ENCODE measurements around the gene OSBPL6.
"Not testable (repeated sequence)": the region's sequence is repeated elsewhere in the genome, so short reads cannot be mapped to it uniquely, and the experiment has no call there.

Gene OSBPL6

DNA sequence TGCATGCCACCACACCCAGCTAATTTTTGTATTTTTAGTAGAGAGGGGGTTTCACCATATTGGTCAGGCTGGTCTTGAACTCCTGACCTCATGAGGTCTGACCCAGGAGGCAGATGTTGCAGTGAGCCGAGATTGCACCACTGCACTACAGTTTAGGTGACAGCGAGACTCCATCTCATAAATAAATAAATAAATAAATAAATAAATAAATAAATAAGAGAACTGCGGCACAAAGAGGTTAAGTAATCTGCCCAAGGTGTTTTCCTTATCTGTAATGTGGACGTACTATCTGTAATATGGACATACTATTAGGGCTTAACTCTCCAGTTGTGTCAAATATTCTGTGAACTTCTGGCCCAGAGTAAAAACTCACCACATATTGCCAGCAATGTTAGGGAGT, 4.1 kb downstream of the OSBPL6 start:
- DNase-seq (ENCODE audit: low spot score): not testable (repeated sequence)

DNA sequence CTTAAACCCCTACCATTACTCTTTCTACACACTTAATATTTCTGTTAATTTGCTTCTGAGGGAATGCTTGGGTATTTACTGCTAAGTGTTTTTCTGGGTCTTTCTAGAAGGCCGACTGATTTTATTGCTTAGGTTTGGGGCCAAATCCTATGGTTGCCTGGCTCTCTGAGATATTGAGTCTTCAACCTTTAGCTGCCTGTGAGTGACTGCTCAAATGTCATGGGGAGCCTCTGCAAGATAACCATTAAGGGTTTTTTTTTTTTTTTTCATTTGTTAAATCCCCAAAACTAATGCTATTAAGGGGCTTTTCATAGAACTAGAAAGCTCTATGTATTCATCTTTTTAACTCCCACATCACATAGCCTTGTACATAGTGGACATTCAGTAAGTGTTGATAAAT, 5.0 kb downstream of the OSBPL6 start:
- DNase-seq (ENCODE audit: low spot score): no peak

DNA sequence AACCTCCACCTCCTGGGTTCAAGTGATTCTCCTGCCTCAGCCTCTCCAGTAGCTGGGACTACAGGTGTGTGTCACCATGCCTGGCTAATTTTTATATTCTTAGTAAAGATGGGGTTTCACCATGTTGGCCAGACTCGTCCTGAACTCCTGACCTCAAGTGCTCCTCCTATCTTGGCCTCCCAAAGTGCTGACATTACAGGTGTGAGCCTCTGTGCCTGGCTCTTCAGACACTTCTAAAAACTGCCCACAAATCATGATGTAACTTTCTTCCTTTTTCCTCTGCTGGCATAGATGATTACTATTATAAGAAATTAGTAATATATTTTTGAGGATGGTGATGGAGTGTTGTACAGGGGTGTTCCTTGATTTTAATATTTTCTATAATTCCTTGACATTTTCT, 6.0 kb downstream of the OSBPL6 start:
- no peak for DNase-seq (ENCODE audit: low spot score)

DNA sequence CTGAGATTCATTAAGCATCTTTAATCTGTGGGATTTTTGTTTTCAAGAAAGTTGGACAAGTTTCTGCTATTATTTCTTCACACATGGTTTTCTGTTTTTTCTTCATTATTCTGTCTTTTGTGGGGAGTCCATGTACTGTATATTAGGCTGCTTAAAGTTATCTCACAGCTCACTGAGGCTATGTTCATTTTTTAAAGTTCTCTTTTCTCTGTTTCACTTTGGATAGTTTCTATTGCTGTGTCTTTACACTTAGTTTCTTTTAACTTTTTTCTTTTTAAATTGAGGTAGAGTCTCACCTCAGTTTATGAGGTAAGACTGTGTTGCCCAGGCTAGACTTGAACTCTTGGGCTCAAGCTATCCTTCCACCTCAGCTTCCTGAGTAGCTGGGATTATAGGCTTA, 8.6 kb downstream of the OSBPL6 start:
- DNase-seq (ENCODE audit: low spot score): no peak

DNA sequence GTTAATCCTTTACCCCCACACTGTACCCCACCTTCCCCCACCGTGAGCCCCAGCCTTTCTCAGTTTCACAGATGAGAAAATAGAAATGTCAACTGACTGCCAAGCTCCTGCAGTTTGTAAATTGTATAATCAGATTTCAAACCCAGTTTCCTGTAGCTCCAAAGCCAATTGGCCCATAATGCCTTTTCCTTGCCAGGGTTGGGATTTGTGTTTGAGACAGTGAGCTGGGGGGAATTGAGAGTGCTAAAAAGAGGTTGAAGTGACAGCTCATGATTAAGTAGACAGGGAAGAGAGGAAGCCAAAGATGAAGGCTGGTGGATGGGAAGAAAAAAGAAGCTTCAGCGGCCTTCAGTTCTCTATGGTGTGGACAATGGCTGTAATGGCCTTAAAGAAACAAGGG, 10.7 kb downstream of the OSBPL6 start:
- DNase-seq (ENCODE audit: low spot score): no peak

DNA sequence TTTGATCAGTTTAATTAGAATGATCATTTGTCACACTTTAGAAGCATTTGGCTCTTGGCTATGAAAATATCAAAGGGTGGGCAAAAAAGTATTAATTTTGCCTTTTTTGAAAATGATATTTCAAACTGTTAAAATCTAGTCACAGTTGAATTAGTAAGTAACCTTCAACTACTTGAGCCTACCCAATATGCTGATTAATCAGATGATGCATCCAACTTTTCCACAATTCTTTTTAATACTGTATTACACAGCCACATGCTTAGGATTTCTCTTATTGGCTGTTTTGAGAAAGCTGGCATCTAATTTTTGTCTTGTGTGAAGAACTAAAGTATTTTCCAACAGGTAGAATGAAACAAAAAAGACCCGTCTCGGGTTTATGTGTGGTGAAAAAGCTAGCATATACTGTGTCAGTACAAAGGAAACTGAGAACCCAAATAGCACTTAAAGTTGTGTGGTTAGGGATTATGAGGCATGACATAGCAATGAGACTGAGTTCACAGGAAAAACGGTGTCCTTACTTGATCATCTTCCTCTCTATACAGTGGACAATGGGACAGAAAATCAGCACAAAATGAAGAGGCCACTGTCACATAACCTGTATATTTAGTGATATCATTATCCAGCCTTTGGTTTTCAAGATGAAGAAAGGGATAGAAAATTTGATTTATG, 11.7 kb downstream of the OSBPL6 start:
- no peak for DNase-seq (ENCODE audit: low spot score)

DNA sequence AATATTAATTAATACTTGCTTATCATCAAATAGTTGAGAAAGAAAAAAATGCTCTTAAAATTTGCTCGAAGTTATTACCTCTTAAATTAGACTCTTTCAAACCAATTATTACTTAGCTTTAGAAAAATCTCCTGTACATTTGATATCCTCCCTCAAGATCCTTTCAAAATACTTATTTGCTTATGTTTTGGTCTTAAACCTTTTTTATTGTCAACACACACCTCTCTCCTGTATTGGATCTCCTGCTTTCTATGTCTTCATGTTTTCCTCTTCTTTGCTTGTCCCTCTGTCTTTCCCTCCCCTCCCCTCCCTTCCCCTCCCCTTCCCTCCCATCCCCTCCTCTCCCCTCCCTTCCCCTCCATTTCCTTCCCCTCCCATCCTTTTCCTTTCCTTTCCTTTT, 14.0 kb downstream of the OSBPL6 start:
- no peak for DNase-seq (ENCODE audit: low spot score)

DNA sequence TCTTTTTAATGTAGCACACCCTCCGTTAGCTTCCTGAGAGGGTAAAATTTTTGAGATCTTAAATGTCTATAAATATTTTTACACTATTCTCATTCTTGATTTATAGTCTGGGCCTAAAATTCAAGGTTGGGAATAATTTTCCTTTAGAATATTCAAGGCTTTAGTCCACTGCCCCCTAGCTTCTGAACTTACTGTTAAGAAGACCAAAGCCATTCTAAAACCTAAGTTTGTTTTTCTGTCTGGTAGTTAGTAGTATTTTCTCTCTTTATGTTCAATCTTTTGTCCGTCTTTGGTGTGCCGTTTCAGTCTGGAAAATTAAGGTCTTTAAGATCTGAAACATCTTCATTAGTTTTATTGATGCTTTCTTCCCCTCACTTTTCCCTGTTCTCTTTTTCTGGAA, 14.5 kb downstream of the OSBPL6 start:
- DNase-seq (ENCODE audit: low spot score): no peak

DNA sequence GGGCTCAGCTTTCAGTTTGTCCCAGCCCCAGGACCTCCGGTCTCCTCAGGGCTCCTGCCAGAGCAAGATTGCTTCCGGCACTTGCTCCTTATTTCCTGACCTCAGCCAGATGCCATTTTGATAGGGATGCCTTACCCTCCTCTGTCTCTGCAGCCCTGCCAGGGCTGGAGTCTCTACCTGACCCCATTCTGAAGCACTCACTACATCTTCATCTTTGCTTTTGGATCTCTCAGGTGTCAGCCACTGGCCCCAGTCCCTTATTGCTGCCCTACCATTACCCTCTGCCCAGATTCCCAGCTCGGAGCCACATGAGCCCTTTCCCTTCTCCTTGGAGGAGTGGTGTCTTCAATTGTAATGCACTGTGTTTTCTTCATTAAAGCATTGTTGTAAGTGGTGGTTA, 17.1 kb downstream of the OSBPL6 start:
- DNase-seq (ENCODE audit: low spot score): no peak

DNA sequence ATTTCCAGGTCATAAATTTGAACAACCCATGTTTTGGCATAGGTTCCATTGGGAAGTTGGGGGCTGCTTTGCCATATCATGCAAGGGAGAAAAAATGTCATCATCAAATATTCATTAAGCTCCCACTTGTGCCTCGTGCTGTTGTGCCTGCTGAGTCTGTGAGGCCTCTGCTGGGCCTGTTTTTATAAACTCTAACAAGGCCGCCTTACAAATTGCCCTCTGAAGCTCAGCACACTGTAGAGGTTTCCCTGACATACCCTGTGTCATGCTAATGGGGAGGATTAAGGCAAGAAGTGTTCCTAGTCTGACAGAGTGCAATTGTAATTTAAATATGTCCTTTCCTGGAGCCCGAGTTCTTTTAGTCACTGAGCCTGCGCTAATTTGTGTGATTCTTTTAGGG, 17.6 kb downstream of the OSBPL6 start:
- DNase-seq (ENCODE audit: low spot score): no peak

DNA sequence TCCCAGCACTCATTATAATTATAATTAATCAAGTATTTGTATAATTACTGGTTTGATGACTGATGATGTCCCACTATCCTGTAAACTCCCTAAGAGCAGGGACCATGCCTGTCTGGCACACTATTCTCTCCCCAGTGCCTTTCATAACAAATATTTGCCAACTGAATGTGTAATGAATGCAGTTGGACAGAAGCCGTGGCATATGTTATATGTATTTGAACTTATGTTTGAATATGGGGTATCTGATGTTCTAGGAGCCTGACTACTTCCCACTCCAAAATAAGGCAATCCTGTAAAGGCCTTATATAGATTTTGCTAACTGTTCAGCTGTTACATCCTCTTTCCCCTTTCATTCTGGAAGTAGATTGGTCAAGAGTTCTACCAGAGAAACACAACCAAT, 19.7 kb downstream of the OSBPL6 start:
- DNase-seq (ENCODE audit: low spot score): no peak

DNA sequence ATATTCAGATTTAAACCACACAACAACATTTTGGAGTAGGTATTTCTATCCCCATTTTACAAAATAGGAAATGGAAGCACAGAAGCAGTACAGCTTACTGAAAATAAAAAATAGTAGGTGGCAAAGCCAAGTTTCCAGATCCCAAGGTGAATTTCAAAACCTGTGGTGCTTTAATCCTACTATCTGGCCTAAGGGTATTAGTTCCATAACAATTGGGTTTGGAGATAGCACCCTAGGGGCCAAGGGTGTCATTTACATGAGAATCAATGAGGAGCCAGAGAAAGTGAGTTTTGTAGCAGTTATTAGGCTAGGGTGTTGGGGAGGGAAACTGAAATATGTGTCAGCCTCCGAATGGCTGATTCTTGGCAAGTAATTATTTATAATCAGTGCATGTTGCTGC, 24.9 kb downstream of the OSBPL6 start:
- no peak for DNase-seq (ENCODE audit: low spot score)

DNA sequence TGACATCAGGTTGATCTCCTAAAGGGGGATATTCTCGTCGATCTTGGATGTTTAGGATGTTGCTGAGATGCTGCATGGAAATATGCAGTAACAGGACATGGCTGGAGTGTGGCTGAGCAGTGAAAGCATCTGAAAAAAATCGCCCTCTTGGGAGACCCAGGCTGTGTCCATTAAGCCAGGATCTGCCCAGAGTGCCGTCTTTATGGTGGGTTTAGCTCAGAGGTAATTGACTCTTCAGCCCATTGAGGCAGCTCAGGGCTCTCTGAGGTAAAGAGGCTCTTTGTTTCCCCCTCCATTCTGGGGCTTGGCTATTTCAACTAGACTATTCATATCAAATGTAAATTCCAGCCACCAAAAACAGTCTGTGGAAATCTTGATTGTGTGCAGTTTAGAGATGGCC, 26.5 kb downstream of the OSBPL6 start:
- no peak for DNase-seq (ENCODE audit: low spot score)

DNA sequence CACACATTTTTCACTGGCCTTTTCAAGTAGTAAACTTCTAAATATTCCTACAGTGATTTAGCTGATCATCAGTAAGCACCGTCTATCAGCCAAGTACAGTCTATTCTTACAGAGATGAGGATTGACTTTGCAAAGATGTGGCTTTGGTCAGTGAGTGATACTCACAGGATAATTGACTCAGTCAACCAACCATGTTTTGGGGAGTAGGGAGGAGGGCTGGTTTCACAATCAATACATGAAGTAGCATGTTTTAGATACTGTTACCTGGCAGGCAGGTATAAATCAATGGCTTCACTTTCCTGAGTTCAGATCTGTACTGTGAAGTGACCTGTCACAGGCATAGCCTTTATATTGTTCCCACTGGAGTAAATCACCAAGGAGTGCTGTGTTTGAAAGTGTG, 27.2 kb downstream of the OSBPL6 start:
- no peak for DNase-seq (ENCODE audit: low spot score)

DNA sequence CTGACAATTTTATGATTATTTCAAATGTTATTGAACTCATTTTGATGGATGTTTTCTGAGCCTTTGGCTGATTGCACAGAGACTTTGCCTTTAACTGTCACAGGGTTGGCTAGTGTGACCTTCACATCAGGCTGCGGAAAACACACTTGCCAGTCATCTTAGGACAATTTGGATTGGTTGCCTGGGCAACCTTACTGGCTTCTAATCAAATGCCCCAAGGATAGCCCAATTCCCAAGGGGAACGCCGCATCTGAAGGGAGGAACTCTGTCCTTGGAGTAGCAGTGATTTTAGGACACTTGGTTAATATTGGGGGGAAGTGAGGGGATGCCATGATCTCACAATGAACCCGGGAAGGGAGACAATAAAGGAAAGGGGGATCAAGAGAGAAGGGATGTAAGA, 29.5 kb downstream of the OSBPL6 start:
- no peak for DNase-seq (ENCODE audit: low spot score)

DNA sequence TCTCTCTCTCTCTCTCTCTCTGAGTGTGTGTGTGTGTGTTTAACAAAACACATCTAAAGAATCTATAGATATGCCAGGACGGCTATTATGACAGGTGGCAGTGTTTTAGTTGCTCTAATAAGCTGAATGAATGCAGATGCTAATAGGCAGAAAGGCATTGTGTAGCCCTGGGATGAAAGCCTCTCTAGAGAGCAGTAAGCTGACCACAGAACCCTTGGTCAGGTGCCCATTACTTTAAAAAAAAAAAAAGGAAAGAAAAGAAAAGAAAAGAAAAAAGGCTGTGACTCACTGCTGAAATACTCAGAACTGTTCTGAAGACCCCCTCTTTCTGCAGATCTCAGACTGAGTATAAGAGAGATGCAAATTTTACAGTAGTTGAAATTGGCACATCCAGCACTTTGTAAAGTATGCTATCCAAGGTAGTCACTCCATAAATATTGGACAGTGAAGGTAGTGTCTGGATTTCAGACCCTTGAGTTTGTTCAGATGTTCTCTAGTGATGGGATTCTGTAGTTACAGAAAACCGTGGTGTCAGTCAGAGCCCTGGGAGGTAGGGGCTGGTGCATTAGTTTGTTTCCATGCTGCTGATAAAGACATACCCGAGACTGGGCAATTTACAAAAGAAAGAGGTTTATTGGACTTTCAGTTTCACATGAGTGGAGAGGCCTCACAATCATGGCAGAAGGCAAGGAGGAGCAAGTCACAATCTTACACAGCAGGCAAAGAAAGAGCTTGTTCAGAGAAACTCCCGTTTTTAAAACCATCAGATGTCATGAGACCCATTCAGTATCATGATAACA, 30.9 kb downstream of the OSBPL6 start:
- DNase-seq (ENCODE audit: low spot score): no peak

DNA sequence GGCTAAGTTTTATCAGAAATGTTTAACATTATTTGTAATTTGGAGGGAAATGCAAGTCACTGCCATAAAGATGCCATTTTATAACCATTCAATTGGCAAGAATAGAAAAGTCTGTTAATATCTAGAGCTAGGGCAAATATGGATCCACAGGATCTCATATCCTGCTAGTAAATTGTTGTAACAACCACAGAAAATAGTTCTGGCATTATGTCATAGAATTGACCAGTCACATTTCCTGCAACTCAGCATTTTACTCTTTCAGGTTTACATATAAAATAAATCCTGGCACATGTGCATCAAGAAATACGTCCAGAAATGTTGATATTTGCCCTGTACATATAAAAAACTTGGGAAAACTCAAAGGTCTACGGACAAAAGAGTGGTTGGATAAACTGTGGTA, 32.9 kb downstream of the OSBPL6 start:
- no peak for DNase-seq (ENCODE audit: low spot score)

DNA sequence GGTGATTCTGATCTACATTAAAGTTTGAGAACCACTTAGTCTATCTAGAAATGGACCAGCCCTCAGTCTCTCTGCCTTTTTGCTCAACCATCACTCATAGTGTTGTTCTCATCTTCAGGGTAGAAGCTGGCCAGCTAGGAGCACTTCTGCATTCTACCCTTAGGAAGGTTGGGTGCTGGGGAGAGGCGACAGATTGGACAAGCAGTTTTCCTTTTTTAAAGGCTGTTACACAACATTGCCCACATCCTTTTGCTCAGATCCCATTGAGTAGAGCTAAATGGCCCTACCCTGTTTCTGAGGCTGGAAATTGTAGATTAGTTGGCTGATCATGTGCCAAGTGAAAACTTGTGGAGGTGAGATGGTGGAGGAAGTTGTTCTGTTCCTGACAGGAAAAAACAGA, 35.6 kb downstream of the OSBPL6 start:
- no peak for DNase-seq (ENCODE audit: low spot score)

DNA sequence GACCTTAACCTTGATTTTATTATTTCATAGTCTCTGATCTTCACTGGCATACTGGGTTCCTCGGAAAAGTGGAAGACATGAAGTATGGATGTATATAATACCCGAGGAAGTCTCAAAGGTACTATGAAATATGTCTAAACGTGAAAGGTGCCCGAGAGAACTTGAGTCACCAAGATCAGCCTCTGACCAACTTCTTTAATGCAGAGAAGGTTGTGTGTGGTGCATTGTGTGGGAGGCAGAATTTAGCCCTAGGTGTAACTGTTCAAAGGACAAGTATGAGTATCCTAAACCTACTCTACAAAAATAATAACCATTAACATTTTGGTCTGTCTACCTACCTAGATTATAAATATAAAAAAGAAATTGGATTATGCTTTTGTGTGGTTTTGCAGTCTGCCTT, 36.1 kb downstream of the OSBPL6 start:
- DNase-seq (ENCODE audit: low spot score): no peak

DNA sequence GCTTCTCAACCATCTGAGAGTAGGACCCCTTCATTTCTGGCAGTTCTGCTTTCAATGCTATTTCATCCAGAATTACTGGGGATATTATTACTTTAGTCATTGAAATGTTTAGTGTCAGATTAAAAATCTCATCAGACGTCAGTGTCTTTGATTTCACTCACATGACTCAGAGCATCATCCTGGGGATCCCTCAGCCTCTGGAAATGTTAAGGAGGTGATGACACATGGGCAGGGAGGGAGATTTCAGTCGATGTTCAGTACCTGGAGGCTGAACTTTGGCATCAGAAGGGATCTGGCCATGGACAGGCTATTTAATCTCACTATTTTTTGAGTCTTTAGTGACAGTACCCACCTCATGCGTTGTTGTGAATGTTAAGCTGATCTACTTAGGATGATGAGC, 39.1 kb downstream of the OSBPL6 start:
- DNase-seq (ENCODE audit: low spot score): no peak

DNA sequence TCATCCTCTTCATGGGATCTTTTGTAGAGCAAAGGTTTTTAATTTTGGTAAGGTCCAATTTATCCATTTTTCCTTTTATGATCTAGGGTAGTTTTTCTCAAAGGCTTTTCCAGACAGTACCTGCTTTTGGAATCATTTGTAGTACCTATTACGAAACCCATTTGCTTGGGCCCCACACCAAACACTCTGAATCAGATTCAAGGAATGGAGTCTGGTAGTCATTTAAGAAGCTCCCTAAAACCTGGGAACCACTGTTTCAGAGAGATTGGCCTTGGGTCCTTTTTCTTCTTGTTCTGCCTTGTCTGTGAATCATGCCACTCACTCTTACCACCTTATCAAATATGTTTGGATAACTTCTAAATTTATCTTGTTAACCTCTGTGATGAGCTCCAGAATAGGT, 40.3 kb downstream of the OSBPL6 start:
- DNase-seq (ENCODE audit: low spot score): no peak

DNA sequence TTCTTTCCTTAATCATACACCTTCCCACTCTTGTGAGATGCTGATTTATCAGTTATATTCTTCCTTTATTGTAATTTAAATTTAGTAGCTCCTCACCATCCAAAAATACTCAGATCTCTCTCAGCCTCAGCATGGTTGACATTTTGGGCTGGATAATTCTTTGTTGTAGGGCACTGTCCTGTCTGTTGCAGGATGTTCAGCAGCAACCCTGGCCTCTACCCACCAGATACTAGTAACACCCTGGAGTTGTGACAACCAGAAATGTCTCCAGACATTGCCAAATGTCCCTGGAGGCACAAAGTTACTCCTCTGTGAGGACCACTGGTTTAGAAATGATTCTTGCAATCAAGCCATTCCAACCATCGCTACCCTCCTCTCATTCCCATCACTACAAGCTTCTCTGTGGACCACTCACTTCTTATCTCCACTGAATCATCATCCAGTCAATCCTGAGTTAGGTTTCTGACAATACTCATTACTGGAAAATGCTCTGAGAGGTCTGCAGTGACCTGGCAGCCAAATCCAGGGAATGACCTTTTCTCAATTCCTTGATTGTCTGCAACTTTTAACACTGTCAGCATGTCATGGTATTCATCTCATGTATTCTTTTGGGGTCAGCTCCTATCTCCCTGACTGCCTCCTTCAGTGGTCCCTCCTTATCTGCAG, 43.3 kb downstream of the OSBPL6 start:
- DNase-seq (ENCODE audit: low spot score): no peak

DNA sequence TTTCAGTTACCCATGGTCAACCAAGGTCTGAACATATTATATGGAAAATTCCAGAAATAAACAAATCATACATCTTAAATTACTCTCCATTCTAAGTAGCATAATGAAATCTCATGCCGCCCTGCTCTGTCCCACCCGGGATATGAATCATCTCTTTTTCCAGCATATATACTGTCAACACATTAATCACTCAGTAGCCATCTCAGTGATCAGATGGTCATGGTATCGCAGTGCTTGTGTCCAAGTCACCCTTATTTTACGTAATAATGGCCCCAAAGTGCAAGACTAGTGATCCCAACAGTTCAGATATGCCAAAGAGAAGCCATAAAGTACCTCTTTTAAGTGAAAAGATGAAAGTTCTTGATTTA, 43.8 kb downstream of the OSBPL6 start:
- DNase-seq (ENCODE audit: low spot score): no peak

DNA sequence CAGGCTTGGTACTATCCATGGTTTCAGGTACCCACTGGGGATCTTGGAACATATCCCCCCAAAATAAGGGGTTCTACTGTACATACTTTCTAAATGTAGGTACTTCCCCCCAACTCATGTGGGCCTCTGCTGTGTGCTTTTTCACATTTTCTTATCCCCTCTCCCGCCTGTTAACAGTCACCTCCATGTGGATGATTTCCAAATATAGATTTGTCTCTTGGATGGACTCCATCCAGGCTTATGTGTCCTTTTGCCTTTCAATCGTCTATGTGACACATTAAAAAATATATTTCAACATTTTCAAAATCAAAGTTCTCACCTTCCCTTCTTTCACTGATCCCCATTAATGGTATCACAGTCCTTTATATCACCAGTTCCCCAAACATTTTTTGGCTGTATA, 44.4 kb downstream of the OSBPL6 start:
- no peak for DNase-seq (ENCODE audit: low spot score)
